IMR-90 (cell line): ENCODE measurements around the gene C6orf120. TPM values are rescaled to one million over a fixed set of nuclear protein-coding genes. Genes with fewer than 3 reads are reported as not detected.

ENCODE experiments used
- ATAC-seq: fragments of 200-7000 bp; cut with Tn5 transposase; 2 replicates; pipeline ENCODE4 v1.9.1; 2020; ENCODE audit warnings: low read depth, mild to moderate bottlenecking, moderate library complexity
- BruUV-seq: library from RNA; stranded (reverse); fragments of 400-500 nt; replicated peaks from 2 replicates; lab custom pipeline; 2021; lab: Mats Ljungman, UMichigan
- CTCF ChIA-PET: fragments of 300-600 bp; formaldehyde crosslinking; extraction: SDS; loops from one replicate; lab custom pipeline; 2021; ENCODE audit warnings: antibody characterized with exemption; lab: Yijun Ruan, JAX
- POLR2A ChIA-PET: fragments of 300-600 bp; sonication (Branson Sonifier 250); formaldehyde crosslinking; loops from one replicate; lab custom pipeline; 2022; ENCODE audit warnings: antibody characterized with exemption; ENCODE audit not compliant: unreplicated experiment; lab: Charles Lee
- DNase-seq: peaks from one replicate; pipeline ENCODE4 v3.0.0; 2013
- H2AFZ ChIP-seq: replicated peaks from 2 replicates; pipeline ENCODE3; 2013; ENCODE audit warnings: low read length, mild to moderate bottlenecking; ENCODE audit not compliant: poor library complexity
- H2AK5ac ChIP-seq: 2 replicates; pipeline ENCODE4 v1.6.1; 2013; ENCODE audit warnings: low read depth, low read length, inconsistent platforms
- H2AK9ac ChIP-seq: replicated peaks from 2 replicates; pipeline ENCODE3; 2013; ENCODE audit warnings: mild to moderate bottlenecking, low read depth, low read length, moderate library complexity; ENCODE audit not compliant: poor library complexity
- H2BK120ac ChIP-seq: 2 replicates; pipeline ENCODE4 v1.6.1; 2013; ENCODE audit warnings: low read depth, low read length, inconsistent platforms
- H2BK15ac ChIP-seq: 3 replicates; pipeline ENCODE4 v1.6.1; 2013; ENCODE audit warnings: low read depth, low read length, inconsistent platforms
- H2BK20ac ChIP-seq: 2 replicates; pipeline ENCODE4 v1.6.1; 2013; ENCODE audit warnings: low read depth, mild to moderate bottlenecking, inconsistent platforms, low read length, moderate library complexity
- H2BK5ac ChIP-seq: 2 replicates; pipeline ENCODE4 v1.6.1; 2013; ENCODE audit warnings: mild to moderate bottlenecking, low read depth, low read length, inconsistent platforms; ENCODE audit not compliant: poor library complexity, severe bottlenecking
- H3K14ac ChIP-seq: replicated peaks from 2 replicates; pipeline ENCODE4 v1.6.1; 2013; ENCODE audit warnings: low read depth, low read length, inconsistent platforms
- H3K18ac ChIP-seq: 2 replicates; pipeline ENCODE4 v1.6.1; 2013; ENCODE audit warnings: low read depth, low read length, control low read depth
- H3K23ac ChIP-seq: 2 replicates; pipeline ENCODE4 v1.6.1; 2013; ENCODE audit warnings: low read depth, low read length, inconsistent platforms
- H3K27ac ChIP-seq: 2 replicates; pipeline ENCODE4 v1.5.1; 2013; ENCODE audit warnings: mild to moderate bottlenecking, control low read depth, low read length; ENCODE audit not compliant: insufficient read depth
- H3K27me3 ChIP-seq: 2 replicates; pipeline ENCODE4 v1.6.1; 2013; ENCODE audit warnings: low read length; ENCODE audit not compliant: control insufficient read depth, insufficient read depth
- H3K36me3 ChIP-seq: 2 replicates; pipeline ENCODE4 v1.6.1; 2013; ENCODE audit warnings: low read length, mixed read lengths; ENCODE audit not compliant: control insufficient read depth, insufficient read depth
- H3K4ac ChIP-seq: 2 replicates; pipeline ENCODE4 v1.6.1; 2013; ENCODE audit warnings: low read depth, low read length, inconsistent platforms
- H3K4me1 ChIP-seq: 2 replicates; pipeline ENCODE4 v1.6.1; 2013; ENCODE audit warnings: low read length, mixed read lengths; ENCODE audit not compliant: control insufficient read depth, insufficient read depth
- H3K4me2 ChIP-seq: 2 replicates; pipeline ENCODE4 v1.6.1; 2013; ENCODE audit warnings: low read depth, mild to moderate bottlenecking, control low read depth, low read length, moderate library complexity
- H3K4me3 ChIP-seq: 2 replicates; pipeline ENCODE4 v1.5.1; 2013; ENCODE audit warnings: low read depth, mild to moderate bottlenecking, control low read depth, low read length, moderate library complexity; ENCODE audit not compliant: insufficient read depth
- H3K56ac ChIP-seq: 2 replicates; pipeline ENCODE4 v1.6.1; 2013; ENCODE audit warnings: low read length, inconsistent platforms; ENCODE audit not compliant: insufficient read depth; ENCODE audit errors: extremely low read depth
- H3K79me1 ChIP-seq, 2 experiments: 2 replicates each; pipeline ENCODE4 v1.6.1; 2013; ENCODE audit warnings: low read length in 2 of 2, inconsistent platforms in 1 of 2, low read depth in 1 of 2
- H3K9ac ChIP-seq: 2 replicates; pipeline ENCODE4 v1.6.1; 2013; ENCODE audit warnings: low read depth, low read length, control low read depth
- H3K9me1 ChIP-seq: 2 replicates; pipeline ENCODE4 v1.6.1; 2013; ENCODE audit warnings: low read length, inconsistent platforms; ENCODE audit not compliant: insufficient read depth
- H3K9me3 ChIP-seq: 2 replicates; pipeline ENCODE4 v1.6.1; 2013; ENCODE audit warnings: low read length; ENCODE audit not compliant: control insufficient read depth, insufficient read depth
- H4K20me1 ChIP-seq: 2 replicates; pipeline ENCODE4 v1.6.1; 2013; ENCODE audit warnings: low read length, inconsistent platforms; ENCODE audit not compliant: insufficient read depth
- H4K5ac ChIP-seq: 2 replicates; pipeline ENCODE4 v1.6.1; 2013; ENCODE audit warnings: mild to moderate bottlenecking, low read depth, low read length, control low read depth
- H4K8ac ChIP-seq, 2 experiments: 2 replicates each; pipeline ENCODE4 v1.6.1; 2013; ENCODE audit warnings: low read depth in 2 of 2, low read length in 2 of 2, control low read depth in 1 of 2, inconsistent platforms in 1 of 2
- H4K91ac ChIP-seq: 2 replicates; pipeline ENCODE4 v1.6.1; 2013; ENCODE audit warnings: low read depth, low read length, inconsistent platforms; ENCODE audit not compliant: insufficient read depth
- BHLHE40 ChIP-seq: fragments of 150-350 bp; IDR thresholded peaks from 2 replicates; pipeline ENCODE4 v1.6.1; 2016; ENCODE audit warnings: mild to moderate bottlenecking, low read depth, low read length
- CEBPB ChIP-seq: IDR thresholded peaks from 2 replicates; pipeline ENCODE4 v1.6.1; 2012; ENCODE audit warnings: low read depth, low read length, improper control_type of control experiment
- CHD1 ChIP-seq: IDR thresholded peaks from 2 replicates; pipeline ENCODE4 v1.6.1; 2012; ENCODE audit warnings: low read depth, low read length, improper control_type of control experiment
- MAFK ChIP-seq: IDR thresholded peaks from 2 replicates; pipeline ENCODE4 v1.6.1; 2012; ENCODE audit warnings: low read depth, low read length, improper control_type of control experiment
- NFE2L2 ChIP-seq: fragments of 150-350 bp; IDR thresholded peaks from 2 replicates; pipeline ENCODE4 v1.6.1; 2016; ENCODE audit warnings: low read depth, mild to moderate bottlenecking, low read length
- RCOR1 ChIP-seq: IDR thresholded peaks from 2 replicates; pipeline ENCODE4 v1.6.1; 2012; ENCODE audit warnings: mild to moderate bottlenecking, low read length, improper control_type of control experiment; ENCODE audit not compliant: insufficient replicate concordance
- RFX5 ChIP-seq: IDR thresholded peaks from 2 replicates; pipeline ENCODE4 v1.8.0; 2012; ENCODE audit warnings: low read depth, mild to moderate bottlenecking, low read length, moderate library complexity
- SMC3 ChIP-seq: fragments of 150-350 bp; IDR thresholded peaks from 2 replicates; pipeline ENCODE4 v1.6.1; 2016; ENCODE audit warnings: low read depth, mild to moderate bottlenecking, antibody characterized with exemption, low read length, moderate library complexity
- WGBS, 2 experiments: methylation state at CpG; one replicate each; pipeline versions ENCODE4 v1.1.5 to v1.1.7; 2013; ENCODE audit warnings: missing lambda C conversion rate in 2 of 2; ENCODE audit not compliant: insufficient read length in 1 of 2; ENCODE audit errors: extremely low coverage in 2 of 2; 5-methylcytosine and 5-hydroxymethylcytosine counted together
- dilution Hi-C: fragments of 300-500 bp; cut with HindIII; formaldehyde crosslinking; loops from one replicate; pipeline ENCODE4 v1.14.3; 2018; ENCODE audit warnings: low sequenced_read_pairs; ENCODE audit not compliant: unreplicated experiment
- in situ Hi-C: fragments of 300-500 bp; cut with MboI; formaldehyde crosslinking; loops from 3 replicates; pipeline ENCODE4 v1.14.3; 2019; ENCODE audit warnings: low sequenced_read_pairs, inconsistent platforms, mixed read lengths
- intact Hi-C: fragments of 100-400 bp; cut with micrococcal nuclease; formaldehyde crosslinking; loops from 2 replicates; pipeline ENCODE4 v1.10.0; 2022
- polyA plus RNA-seq, 3 experiments: library from polyadenylated mRNA; depleted of rRNA; stranded (reverse); fragments of >200 nt; gene quantifications; 2 replicates each; pipeline ENCODE4 v1.2.3, GENCODE V29; 2012; ENCODE audit warnings: low replicate concordance in 1 of 3
- total RNA-seq: library from RNA; depleted of rRNA; stranded (reverse); fragments of >200 nt; gene quantifications from 2 replicates; pipeline ENCODE4 v1.2.3, GENCODE V29; 2012
- TF ChIP-seq, protein P1 (sequence below): fragments of 150-350 bp; IDR thresholded peaks from 2 replicates; pipeline ENCODE4 v1.6.1; 2017; ENCODE audit warnings: mild to moderate bottlenecking, antibody characterized with exemption, low read length, low read depth
- TF ChIP-seq, protein P2 (sequence below): fragments of 150-350 bp; IDR thresholded peaks from 2 replicates; pipeline ENCODE4 v1.6.1; 2016; ENCODE audit warnings: low read depth, mild to moderate bottlenecking, low read length, moderate library complexity, borderline replicate concordance
- TF ChIP-seq, protein P3 (sequence below): conservative IDR thresholded peaks from 2 replicates; pipeline ENCODE4 v1.5.1; 2012; ENCODE audit warnings: mild to moderate bottlenecking, low read depth, low read length, improper control_type of control experiment

The C6orf120 gene
- total and polyA plus RNA-seq, 2 of the 4 experiments (the other 2 are of a cell fraction), result 21.4 to 26.7 TPM

DNA sequence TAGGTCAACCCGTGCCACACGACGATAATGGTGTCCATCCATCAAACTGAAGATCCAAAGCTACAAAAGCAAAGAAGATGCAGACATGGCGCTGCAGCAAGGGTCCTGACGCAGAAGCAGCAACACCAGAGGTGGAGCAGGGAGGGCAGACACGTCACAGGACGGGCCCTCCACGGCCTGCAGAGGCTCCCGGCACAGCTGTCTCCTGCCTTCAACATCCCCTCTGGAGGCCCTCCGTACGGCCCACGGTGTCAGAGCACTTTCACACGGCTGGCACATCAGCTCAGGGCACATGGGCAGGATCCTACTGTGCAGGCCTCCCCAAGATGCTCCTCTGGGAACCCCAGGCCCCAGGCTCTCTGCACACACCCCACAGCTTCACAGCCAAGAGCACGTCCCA, 37.7 kb upstream of the C6orf120 start:
- WGBS, 2 experiments, result 100% methylated on average over 1 of the region's 14 CpGs; no CpG with 5 or more reads in 1 of the 2 experiments

More for the DNA sequence above, 37.7 kb upstream of the C6orf120 start:
- dilution Hi-C loops, result no loop called here
- H3K4me1 ChIP-seq, result no peaks in the 10 kb centered on the region
- no peak overlapping the region for H3K14ac ChIP-seq
- no peak overlapping the region for H3K27ac ChIP-seq
- no peak overlapping the region for H3K4me3 ChIP-seq
- no TSS peak for BruUV-seq
- H3K18ac ChIP-seq, result no peak overlapping the region
- intact Hi-C loops, result no loop called here
- no peak overlapping the region for H3K4me2 ChIP-seq
- H2BK20ac ChIP-seq, result no peak overlapping the region
- H2AK9ac ChIP-seq, result no peak overlapping the region
- ATAC-seq (no peak), DNase-seq (no peak)
- no peak overlapping the region for H3K23ac ChIP-seq
- H3K79me1 ChIP-seq, result no peaks in the 10 kb centered on the region
- H2BK120ac ChIP-seq, result no peak overlapping the region
- no peak overlapping the region for H4K8ac ChIP-seq
- no peaks in the 10 kb centered on the region for H4K20me1 ChIP-seq
- H4K91ac ChIP-seq, result no peak overlapping the region
- no peak overlapping the region for H3K4ac ChIP-seq
- ChIA-PET CTCF (no interaction called here), POLR2A (no interaction called here)
- in situ Hi-C loops, result no loop called here
- H2BK15ac ChIP-seq, result no peak overlapping the region
- H3K9me3 ChIP-seq, result no peaks in the 10 kb centered on the region
- no peak overlapping the region for H3K9ac ChIP-seq
- no peak overlapping the region for H3K56ac ChIP-seq
- H2AK5ac ChIP-seq, result no peak overlapping the region
- peaks cover 4% of the 10 kb centered on the region; the same call in 1 of the 2 replicates for H3K9me1 ChIP-seq
- no peak overlapping the region for H4K5ac ChIP-seq
- peaks cover 50% of the 10 kb centered on the region for H3K36me3 ChIP-seq
- TF ChIP-seq BHLHE40 (no peak), MAFK (no peak), NFE2L2 (no peak), CHD1 (no peak), SMC3 (no peak), RCOR1 (no peak), RFX5 (no peak), CEBPB (no peak)
- TF ChIP-seq, protein P1, sequence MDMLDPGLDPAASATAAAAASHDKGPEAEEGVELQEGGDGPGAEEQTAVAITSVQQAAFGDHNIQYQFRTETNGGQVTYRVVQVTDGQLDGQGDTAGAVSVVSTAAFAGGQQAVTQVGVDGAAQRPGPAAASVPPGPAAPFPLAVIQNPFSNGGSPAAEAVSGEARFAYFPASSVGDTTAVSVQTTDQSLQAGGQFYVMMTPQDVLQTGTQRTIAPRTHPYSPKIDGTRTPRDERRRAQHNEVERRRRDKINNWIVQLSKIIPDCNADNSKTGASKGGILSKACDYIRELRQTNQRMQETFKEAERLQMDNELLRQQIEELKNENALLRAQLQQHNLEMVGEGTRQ, result no peak
- TF ChIP-seq, protein P2, sequence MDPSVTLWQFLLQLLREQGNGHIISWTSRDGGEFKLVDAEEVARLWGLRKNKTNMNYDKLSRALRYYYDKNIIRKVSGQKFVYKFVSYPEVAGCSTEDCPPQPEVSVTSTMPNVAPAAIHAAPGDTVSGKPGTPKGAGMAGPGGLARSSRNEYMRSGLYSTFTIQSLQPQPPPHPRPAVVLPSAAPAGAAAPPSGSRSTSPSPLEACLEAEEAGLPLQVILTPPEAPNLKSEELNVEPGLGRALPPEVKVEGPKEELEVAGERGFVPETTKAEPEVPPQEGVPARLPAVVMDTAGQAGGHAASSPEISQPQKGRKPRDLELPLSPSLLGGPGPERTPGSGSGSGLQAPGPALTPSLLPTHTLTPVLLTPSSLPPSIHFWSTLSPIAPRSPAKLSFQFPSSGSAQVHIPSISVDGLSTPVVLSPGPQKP, result no peak
- TF ChIP-seq, protein P3, sequence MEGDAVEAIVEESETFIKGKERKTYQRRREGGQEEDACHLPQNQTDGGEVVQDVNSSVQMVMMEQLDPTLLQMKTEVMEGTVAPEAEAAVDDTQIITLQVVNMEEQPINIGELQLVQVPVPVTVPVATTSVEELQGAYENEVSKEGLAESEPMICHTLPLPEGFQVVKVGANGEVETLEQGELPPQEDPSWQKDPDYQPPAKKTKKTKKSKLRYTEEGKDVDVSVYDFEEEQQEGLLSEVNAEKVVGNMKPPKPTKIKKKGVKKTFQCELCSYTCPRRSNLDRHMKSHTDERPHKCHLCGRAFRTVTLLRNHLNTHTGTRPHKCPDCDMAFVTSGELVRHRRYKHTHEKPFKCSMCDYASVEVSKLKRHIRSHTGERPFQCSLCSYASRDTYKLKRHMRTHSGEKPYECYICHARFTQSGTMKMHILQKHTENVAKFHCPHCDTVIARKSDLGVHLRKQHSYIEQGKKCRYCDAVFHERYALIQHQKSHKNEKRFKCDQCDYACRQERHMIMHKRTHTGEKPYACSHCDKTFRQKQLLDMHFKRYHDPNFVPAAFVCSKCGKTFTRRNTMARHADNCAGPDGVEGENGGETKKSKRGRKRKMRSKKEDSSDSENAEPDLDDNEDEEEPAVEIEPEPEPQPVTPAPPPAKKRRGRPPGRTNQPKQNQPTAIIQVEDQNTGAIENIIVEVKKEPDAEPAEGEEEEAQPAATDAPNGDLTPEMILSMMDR, result no peak
- H2AFZ ChIP-seq, result no peak overlapping the region
- H3K27me3 ChIP-seq, result no peaks in the 10 kb centered on the region
- H2BK5ac ChIP-seq, result no peak overlapping the region
